HUDEP-2 (cell line): ENCODE data around the gene PRSS53.
"Not testable (repeated sequence)": the region's sequence is repeated elsewhere in the genome, so short reads cannot be mapped to it uniquely, and the experiment has no call there.

Source experiments
- DNase-seq, 76 experiments: peaks; one replicate each; lab custom pipeline; 2025; ENCODE audit not compliant: unreplicated experiment in 76 of 76; lab: John Stamatoyannopoulos, UW

The PRSS53 gene

DNA sequence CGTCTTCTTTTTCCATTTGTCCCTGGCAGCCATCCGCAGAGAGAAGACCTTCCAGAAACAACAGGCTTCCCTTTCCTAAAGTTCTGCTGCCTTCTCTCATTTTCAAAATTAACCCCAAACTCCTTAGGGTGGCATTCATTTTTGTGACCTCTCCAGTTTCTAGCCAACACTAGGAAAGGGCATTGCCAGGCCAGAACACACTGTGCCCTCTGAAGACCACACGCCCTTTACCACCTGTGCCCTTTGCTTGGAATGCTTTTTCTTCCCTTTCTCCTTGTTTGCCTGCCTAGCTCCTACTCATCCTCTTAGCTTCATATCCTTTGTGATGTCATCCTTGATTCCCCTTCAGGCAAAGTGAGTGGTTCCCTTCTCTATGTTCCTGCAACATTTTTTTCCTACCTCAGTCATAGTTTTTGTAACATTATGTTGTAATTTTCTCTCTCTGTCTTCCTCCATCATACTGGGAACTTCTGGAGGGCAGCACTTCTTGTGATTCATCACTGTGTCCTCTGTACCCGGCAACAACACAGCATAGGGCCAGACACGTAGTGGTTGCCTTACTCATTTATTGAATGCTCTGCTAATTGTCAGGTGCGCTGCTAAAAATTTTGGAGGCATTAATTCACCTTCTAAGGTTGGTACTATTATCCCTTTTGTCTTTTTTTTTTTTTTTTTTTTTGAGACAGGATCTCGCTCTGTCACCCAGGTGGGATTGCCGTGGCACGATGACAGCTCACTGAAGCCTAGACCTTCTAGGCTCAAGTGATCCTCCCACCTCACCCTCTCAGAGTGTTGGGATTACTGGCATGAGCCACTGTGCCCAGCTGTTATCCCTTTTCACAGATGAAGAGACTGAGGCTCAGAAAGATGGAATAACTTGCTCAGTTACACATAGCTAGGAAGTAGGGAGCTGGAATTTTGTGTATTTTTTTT is 29.7 kb upstream of the PRSS53 start:
- DNase-seq: peak in 1 of 76 experiments; percentile 2

DNA sequence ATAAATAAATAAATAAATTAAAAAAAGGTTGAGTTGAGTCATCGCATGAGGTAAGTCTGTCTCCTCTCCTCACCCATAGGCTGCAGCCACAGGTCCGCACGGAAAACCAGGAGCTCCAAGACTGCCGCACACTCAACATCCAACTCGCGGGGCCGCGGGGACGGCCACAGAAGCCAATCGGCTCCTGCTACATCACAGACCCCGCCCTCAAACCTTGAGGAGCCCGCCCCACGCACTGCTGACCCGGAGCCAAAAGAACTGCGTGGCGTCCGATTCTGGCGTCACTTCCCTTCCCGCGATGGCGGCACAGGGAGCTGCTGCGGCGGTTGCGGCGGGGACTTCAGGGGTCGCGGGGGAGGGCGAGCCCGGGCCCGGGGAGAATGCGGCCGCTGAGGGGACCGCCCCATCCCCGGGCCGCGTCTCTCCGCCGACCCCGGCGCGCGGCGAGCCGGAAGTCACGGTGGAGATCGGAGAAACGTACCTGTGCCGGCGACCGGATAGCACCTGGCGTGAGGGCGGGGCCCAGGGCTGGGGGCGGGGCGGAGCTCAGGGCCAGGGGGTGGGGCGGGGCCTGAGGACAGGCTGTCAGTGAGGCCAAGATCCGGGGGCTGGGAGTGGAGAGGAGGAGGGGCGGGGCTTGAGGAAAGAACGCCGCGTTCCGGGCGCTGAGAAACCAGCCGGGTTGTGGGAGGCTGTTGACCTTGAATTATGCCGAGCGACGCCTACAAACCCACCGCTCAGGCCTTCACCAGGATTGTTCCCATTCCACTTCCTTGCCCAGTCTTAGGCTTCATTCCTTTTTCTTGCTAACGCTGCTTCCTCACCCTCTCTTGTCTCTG is 28.9 kb upstream of the PRSS53 start, which contains the start of gene KAT8:
Gene KAT8 (plus strand): TSS at position 281 of the 839 bp plus-strand sequence. CDS start 18 bp downstream, at position 299.
- DNase-seq: peak in 74 of 76 experiments; percentile 43 to 98 (median 96)

DNA sequence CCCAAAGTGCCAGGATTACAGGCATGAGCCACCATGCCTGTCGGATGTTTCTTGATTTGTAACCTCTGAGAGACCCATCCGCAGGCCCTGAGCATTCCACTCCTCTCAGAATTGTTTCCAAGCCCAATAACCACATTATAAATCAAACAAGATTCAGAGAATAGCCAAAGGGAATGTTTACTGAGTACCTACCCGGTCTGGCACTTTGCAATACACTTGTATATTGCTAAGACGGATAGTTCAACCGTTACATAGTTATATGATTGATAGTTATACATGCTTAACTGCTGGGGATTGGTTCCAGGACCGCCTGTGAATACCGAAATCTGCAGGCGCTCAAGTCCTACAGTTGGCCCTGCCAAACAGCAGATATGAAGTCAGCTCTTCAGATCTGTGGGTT is 25.7 kb upstream of the PRSS53 start:
- DNase-seq: no peak

GRCh38 chr16:31113121-31114120 is 24.7 kb upstream of the PRSS53 start:
- no peak for DNase-seq

DNA sequence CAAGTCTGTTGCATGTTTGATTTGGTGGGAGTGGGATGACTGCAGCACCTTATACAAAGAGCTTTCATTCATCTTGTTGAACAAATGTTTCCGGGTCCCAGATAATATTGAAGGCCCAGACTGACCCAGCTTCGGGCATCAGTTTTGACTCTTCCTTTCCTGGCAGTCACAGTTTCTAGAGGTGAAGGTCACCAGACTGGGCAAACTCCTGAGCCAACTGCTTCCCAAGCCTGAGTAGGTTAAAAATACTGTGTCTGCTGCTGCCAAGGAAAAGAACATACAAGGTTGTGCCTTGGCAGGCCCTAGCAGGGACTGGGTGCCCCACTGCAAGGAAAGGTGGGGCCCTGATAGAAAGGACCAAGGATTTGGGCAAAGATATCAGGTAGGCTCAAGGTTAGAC is 24.0 kb upstream of the PRSS53 start:
- DNase-seq: no peak

DNA sequence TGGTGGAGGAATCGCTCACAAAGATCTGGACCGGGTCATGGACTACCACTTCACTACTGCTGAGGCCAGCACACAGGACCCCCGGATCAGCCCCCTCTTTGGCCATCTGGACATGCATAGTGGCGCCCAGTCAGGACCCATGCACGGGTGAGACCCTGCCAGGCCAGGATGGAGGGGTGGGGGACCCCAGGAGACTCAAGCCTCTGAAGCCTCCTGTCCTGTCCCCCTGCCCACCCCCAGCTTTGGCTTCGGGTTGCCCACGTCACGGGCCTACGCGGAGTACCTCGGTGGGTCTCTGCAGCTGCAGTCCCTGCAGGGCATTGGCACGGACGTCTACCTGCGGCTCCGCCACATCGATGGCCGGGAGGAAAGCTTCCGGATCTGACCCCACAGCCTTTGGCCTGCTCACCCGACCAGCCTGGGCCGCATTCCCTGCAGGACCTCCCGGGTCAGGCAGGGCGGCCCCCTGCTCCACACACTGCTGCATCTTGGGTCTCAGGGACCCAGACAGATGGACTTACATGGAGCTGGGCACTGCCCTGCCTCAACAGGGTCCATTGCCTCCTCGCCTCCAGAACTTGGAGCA is 23.2 kb upstream of the PRSS53 start:
- no peak for DNase-seq

DNA sequence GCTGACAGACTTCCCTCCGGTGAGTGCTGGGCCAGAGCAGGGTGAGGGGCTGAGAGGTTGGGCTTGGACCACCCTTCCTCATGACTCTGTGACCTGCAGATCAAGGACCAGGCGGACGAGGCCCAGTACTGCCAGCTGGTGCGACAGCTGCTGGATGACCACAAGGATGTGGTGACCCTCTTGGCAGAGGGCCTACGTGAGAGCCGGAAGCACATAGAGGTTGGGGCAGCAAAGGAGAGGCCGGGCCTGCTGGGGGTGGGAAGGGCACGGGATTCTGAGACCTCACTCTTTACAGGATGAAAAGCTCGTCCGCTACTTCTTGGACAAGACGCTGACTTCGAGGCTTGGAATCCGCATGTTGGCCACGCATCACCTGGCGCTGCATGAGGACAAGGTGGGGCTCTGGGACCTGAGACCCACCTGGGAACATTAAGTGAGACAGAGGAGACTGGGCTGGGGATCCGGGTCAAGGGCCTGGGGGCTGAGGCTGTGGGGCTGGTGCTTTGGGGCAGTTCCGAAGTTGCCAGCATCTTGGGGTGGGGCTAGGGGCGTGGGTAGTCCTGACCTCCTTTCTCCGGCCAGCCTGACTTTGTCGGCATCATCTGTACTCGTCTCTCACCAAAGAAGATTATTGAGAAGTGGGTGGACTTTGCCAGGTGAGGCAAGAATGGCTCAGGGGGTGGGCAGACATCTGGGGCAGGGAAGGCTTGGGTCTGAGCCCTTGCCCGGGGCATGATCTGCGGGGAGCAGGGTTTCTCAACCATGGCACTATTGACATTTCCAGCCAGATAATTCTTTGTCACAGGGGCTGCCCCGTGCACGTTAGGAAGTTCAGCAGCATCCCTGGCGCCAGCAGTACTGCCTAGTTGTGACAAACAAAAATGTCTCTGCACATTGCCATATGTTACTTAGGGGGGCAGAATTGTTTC is 21.6 kb upstream of the PRSS53 start:
- no peak for DNase-seq

DNA sequence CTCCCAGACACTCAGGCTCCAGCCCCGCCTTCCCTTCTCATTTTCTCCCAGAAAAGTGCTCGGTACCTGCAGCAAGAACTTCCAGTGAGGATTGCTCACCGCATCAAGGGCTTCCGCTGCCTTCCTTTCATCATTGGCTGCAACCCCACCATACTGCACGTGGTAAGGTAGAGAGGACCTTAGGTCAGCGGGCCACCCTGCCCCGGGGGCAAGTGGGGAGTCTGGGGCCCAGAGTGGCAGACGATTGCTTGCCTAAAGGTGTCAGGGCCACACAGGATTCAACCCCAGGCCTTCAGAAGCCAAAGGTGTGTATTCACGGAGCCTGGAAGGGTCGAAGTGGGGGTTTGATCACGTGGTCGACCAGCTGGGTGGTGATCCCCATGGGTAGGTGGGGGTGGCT is 20.9 kb upstream of the PRSS53 start:
- DNase-seq: no peak

- DNase-seq: no peak
These were observed 20.2 kb upstream of the PRSS53 start for GRCh38 chr16:31108794-31109558.

DNA sequence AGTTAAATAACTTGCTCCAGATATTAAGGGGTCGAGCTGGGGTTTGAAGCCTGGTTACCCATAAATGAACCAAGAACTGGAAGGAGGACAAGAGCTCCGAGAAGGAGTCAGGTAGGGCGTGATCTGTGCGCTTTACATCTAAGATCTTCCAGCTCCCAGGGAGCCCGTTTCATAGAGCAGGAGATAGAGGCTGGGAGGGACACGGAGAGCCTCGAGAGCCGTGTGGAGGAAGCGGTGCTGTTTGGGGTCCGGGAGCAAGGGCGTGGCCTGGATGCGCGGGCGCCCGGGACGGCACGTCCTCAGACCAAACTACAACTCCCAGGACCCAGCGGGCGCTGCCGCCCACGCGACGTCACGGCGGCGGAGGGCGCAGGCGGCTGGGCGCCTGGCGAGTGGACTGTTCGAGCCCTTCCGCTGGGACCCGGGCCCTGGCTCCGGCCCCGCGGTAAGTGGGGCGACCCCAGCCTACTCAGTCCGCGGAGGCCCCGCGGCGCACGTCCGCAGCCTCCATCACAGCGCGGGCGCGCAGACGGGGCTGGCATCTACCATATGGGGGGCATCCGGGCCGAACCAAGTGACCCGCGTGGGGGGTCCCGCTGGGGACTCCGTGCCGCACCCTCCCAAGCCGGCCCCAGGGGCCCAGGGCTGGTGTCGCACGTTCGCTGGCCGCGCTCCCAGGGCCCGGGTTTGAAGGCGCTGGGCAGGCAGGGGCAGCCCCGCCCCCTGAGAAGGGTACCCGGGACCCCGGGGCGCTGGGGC is 19.5 kb upstream of the PRSS53 start, which contains the start of gene BCKDK:
Gene BCKDK (plus strand): TSS at position 352 of the 759 bp plus-strand sequence. CDS start 838 bp downstream, outside the sequence.
- DNase-seq: peak in 60 of 76 experiments; percentile 5 to 77 (median 58)

DNA sequence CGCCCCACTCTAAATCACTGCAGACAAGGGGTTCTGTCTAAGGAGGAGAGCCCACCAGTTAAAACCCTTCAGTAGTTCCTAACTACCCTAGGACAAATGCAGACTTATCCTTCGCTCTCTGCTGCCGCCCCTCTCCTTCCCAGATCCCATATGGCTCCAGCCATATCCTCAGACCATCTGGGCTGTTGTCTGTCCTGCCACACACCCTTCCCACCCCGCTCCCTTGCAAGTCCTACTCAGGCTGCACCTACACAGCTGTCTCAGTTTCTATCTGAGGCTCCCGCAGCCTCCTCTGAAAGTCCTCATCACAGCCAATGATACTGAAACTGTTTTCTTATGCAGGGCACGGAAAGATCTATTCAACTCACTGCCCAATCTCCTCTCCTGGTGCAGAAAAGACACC is 18.7 kb upstream of the PRSS53 start:
- DNase-seq: no peak

DNA sequence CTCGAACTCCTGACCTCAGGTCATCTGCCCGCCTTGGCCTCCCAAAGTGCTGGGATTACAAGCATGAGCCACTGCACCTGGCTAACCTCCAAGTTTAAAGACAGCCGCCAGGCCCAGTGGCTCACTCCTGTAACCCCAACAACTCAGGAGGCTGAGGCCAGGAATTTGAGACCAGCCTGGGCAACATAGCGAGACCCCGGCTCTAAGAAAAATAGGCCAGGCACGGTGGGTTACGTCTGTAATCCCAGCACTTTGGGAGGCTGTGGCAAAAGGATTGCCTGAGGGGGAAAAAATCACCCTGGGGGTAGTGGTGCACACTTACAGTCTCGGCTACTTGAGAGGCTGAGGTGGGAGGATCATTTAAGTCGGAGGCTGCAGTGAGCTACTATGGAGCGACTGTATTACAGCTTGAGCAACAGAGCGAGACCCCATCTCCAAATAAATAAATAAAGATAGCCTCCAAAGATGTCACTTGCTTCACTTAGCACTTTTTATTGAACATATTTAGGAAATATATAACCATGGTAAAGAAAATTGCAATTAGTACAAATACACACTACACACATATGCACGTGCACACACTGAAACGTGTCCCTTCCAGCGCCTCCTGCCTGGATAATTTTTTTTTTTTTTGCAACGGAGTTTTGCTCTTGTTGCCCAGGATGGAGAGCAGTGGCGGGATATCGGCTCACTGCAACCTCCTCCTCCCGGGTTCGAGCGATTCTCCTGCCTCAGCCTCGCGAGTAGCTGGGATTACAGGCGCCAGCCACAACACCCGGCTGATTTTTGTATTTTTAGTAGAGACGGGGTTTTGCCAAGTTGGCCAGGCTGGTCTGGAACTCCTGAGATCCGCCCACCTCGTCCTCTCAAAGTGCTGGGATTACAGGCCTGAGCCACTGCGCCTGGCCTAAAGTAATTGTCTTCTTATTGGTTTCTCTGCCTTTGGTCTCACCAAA is 18.0 kb upstream of the PRSS53 start:
- no peak for DNase-seq

DNA sequence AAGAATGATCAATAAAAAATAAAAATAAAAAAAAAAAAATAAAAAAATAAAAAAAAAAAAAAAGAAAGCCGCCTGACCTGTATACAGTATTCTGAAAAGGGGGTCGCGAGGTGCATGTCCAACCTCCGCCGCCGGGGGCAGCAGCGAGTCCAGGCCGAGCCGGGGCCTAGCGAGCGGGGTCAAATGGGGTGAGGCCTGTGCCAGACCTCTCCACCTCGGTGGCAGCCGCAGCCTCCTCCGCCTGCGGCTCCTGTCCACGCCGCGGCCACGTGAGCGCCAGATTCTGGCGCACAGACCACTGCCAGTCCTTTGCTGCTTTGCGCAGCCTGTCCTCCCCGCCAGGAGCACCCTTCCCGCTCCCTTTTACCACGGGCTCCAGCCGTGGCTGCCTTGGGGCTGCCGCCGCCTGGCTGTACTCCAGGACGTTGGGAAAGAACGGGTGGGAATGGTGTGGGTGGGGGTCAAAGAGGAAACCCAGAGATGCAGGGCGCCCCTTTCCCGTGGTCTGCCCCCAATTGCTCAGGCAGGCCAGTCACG is 17.0 kb upstream of the PRSS53 start:
- DNase-seq: peak in 67 of 76 experiments; percentile 33 to 88 (median 74)

DNA sequence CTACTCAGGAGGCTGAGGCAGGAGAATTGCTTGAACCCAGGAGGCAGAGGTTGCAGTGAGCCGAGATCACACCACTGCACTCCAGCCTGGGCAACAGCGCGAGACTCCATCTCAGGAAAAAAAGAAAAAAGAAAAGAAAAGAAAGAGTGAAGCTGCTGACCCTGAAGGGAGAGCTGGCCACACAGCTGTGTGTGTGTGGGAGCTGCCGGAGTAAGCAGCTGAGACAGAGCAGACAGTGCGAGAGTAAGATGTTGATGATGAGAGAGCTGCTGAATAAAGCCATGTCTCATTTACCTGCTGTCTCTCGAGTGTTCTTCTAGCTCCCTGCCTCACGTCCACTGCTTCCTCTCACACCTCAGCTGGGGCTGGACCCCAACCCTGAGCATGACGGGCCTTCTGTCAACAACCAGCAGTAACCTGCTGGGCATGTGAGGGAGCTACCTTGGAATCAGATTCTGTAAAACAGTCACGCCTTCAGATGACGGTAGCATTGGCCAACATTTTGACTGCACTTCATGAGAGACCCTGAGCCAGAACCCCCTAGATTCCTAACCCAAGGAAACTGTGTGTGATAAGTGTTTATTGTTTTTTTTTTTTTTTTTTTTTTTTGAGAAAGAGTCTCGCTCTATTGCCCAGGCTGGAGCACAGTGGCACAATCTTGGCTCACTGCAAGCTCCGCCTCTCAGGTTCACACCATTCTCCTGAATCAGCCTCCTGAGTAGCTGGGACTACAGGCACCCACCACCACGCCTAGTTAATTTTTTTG is 12.3 kb upstream of the PRSS53 start:
- DNase-seq: not testable (repeated sequence)
